IPS DF 19.7 (cell line): Measurements from ENCODE around the gene CCL3.
"Not testable (repeated sequence)": the region's sequence is repeated elsewhere in the genome, so short reads cannot be mapped to it uniquely, and the experiment has no call there.

ENCODE experiments used
- DNase-seq: peaks from one replicate; pipeline ENCODE4 v3.0.0-alpha.2; 2013; ENCODE audit warnings: low read depth, low spot score

Gene CCL3

GRCh38 chr17:36089888-36090836 lies at the start of gene CCL3:
Gene CCL3, minus strand, starts transcription at chr17:36090143. Its CDS starts 85 bp downstream, at chr17:36090058.
- DNase-seq, result no peak

- no peak for DNase-seq
Measured at GRCh38 chr17:36136439-36136838, 46.5 kb upstream of the CCL3 start.

GRCh38 chr17:36136036-36136435 lies 46.1 kb upstream of the CCL3 start:
- no peak for DNase-seq

- no peak for DNase-seq
Measured at GRCh38 chr17:36135465-36135864, 45.5 kb upstream of the CCL3 start.

- no peak for DNase-seq
Measured at GRCh38 chr17:36133602-36134236, 43.8 kb upstream of the CCL3 start.

- DNase-seq, result no peak
Measured at GRCh38 chr17:36132421-36132831, 42.5 kb upstream of the CCL3 start.

GRCh38 chr17:36131931-36132330 lies 42.0 kb upstream of the CCL3 start:
- DNase-seq, result no peak

GRCh38 chr17:36131421-36131820 lies 41.5 kb upstream of the CCL3 start:
- DNase-seq, result no peak

GRCh38 chr17:36130346-36130745 lies 40.4 kb upstream of the CCL3 start:
- no peak for DNase-seq

GRCh38 chr17:36129616-36130015 lies 39.7 kb upstream of the CCL3 start:
- no peak for DNase-seq

GRCh38 chr17:36128411-36128978 lies 38.6 kb upstream of the CCL3 start:
- DNase-seq, result no peak

GRCh38 chr17:36127911-36128310 lies 38.0 kb upstream of the CCL3 start:
- no peak for DNase-seq

- no peak for DNase-seq
Measured at GRCh38 chr17:36127199-36127893, 37.4 kb upstream of the CCL3 start.

- no peak for DNase-seq
Measured at GRCh38 chr17:36124879-36125824, 35.2 kb upstream of the CCL3 start.

- DNase-seq, result no peak
Measured at GRCh38 chr17:36123431-36123830, 33.5 kb upstream of the CCL3 start.

GRCh38 chr17:36121099-36121498 lies 31.2 kb upstream of the CCL3 start:
- not testable (repeated sequence) for DNase-seq

- no peak for DNase-seq
Measured at GRCh38 chr17:36120221-36120620, 30.3 kb upstream of the CCL3 start.

- DNase-seq, result no peak
Measured at GRCh38 chr17:36118477-36119353, 28.8 kb upstream of the CCL3 start.

GRCh38 chr17:36117505-36118382 lies 27.8 kb upstream of the CCL3 start:
- DNase-seq, result no peak
